HepG2 (cell line): ENCODE data around the gene LITAF. TPM values are rescaled to one million over a fixed set of nuclear protein-coding genes. Genes with fewer than 3 reads are reported as not detected.

ENCODE experiments used
- AGO1 ChIP-seq: fragments of 200-400 bp; formaldehyde crosslinking; IDR thresholded peaks from 2 replicates; pipeline ENCODE4 v1.6.1; 2017; ENCODE audit warnings: mild to moderate bottlenecking, low read depth, low read length, moderate library complexity; ENCODE audit not compliant: poor library complexity, severe bottlenecking
- CENPX ChIP-seq: sonication (generic); formaldehyde crosslinking; IDR thresholded peaks from 2 replicates; pipeline ENCODE4 v1.9.0; 2021; ENCODE audit warnings: mild to moderate bottlenecking, missing genetic modification reagents, moderate library complexity
- FOXA1 ChIP-seq, 2 experiments: fragments of 450-650 bp in 1 of 2; sonication (generic) in 1 of 2; formaldehyde crosslinking in 1 of 2; IDR thresholded peaks; 2 replicates each; pipeline versions ENCODE4 v1.4.0 to v1.6.1; 2016 to 2020; ENCODE audit warnings: missing genetic modification reagents in 1 of 2
- FOXA3 ChIP-seq: IDR thresholded peaks from 2 replicates; pipeline ENCODE4 v1.6.1; 2016; ENCODE audit warnings: missing genetic modification reagents, missing compliant biosample characterization
- MED1 ChIP-seq: sonication (generic); formaldehyde crosslinking; IDR thresholded peaks from 2 replicates; pipeline ENCODE4 v1.4.0; 2020; ENCODE audit warnings: missing genetic modification reagents
- NFKBIZ ChIP-seq: IDR thresholded peaks from 2 replicates; pipeline ENCODE4 v1.6.1; 2018; ENCODE audit warnings: missing genetic modification reagents, missing compliant biosample characterization
- SATB2 ChIP-seq: sonication (generic); formaldehyde crosslinking; IDR thresholded peaks from 2 replicates; pipeline ENCODE4 v1.5.0; 2020; ENCODE audit warnings: missing genetic modification reagents
- SOX13 ChIP-seq, 3 experiments: fragments of 450-650 bp in 1 of 3; sonication (generic) in 1 of 3; formaldehyde crosslinking in 1 of 3; IDR thresholded peaks in 2 of 3; conservative IDR thresholded peaks in 1 of 3; 2 replicates each; pipeline versions ENCODE4 v1.5.0 to v1.6.1; 2016 to 2020; ENCODE audit warnings: antibody characterized with exemption in 1 of 3, mild to moderate bottlenecking in 1 of 3, missing compliant biosample characterization in 1 of 3, missing genetic modification reagents in 1 of 3, moderate library complexity in 1 of 3
- SP1 ChIP-seq, 2 experiments: fragments of 450-650 bp in 1 of 2; sonication (generic) in 1 of 2; formaldehyde crosslinking in 1 of 2; IDR thresholded peaks; 2 replicates each; pipeline versions ENCODE4 v1.4.0 to v1.6.1; 2016 to 2020; ENCODE audit warnings: missing genetic modification reagents in 1 of 2
- SRF ChIP-seq: IDR thresholded peaks from 2 replicates; pipeline ENCODE4 v1.6.1; 2011; ENCODE audit warnings: mild to moderate bottlenecking, low read depth, low read length, moderate library complexity
- ZNF326 ChIP-seq: sonication (generic); formaldehyde crosslinking; IDR thresholded peaks from 2 replicates; pipeline ENCODE4 v1.4.0; 2020; ENCODE audit warnings: missing genetic modification reagents, borderline replicate concordance
- ZNF441 ChIP-seq: sonication (generic); formaldehyde crosslinking; IDR thresholded peaks from 2 replicates; pipeline ENCODE4 v1.7.0; 2021; ENCODE audit warnings: missing genetic modification reagents, borderline replicate concordance
- ZNF740 ChIP-seq: sonication (generic); formaldehyde crosslinking; IDR thresholded peaks from 2 replicates; pipeline ENCODE4 v1.4.0; 2020; ENCODE audit warnings: missing genetic modification reagents
- ZNF83 ChIP-seq: sonication (generic); formaldehyde crosslinking; IDR thresholded peaks from 2 replicates; pipeline ENCODE4 v1.4.0; 2020; ENCODE audit warnings: missing genetic modification reagents, mild to moderate bottlenecking, borderline replicate concordance
- ZNF850 ChIP-seq: sonication (generic); formaldehyde crosslinking; conservative IDR thresholded peaks from 2 replicates; pipeline ENCODE4 v1.9.0; 2021; ENCODE audit warnings: mild to moderate bottlenecking, missing genetic modification reagents
- polyA plus RNA-seq, 8 experiments: library from polyadenylated mRNA; depleted of rRNA in 3 of 8; stranded (reverse) in 7 of 8; unstranded in 1 of 8; fragments of >200 nt; fragmentation: Illumina TruSeq in 4 of 8; extraction: Trizol in 4 of 8; gene quantifications; 2 replicates each; pipeline versions ENCODE4 v1.2.1 to v1.2.3, GENCODE V29; 2011 to 2016; ENCODE audit warnings: low read depth in 4 of 8, missing spikeins in 1 of 8, mixed read lengths in 1 of 8; ENCODE audit not compliant: insufficient read depth in 1 of 8
- total RNA-seq, 5 experiments: library from RNA; depleted of rRNA; stranded (reverse); fragments of >200 nt; fragmentation: Illumina TruSeq; extraction: Trizol; gene quantifications; 2 replicates each; pipeline ENCODE4 v1.2.3, GENCODE V29; 2016; ENCODE audit warnings: low read depth in 1 of 5
- TF ChIP-seq, protein P1 (sequence below): IDR thresholded peaks from 2 replicates; pipeline ENCODE4 v1.6.1; 2016; ENCODE audit warnings: low read depth, control low read depth
- TF ChIP-seq, protein P2 (sequence below): sonication (generic); formaldehyde crosslinking; IDR thresholded peaks from 2 replicates; pipeline ENCODE4 v1.5.0; 2020; ENCODE audit warnings: missing genetic modification reagents
- TF ChIP-seq, protein P3 (sequence below): sonication (generic); formaldehyde crosslinking; IDR thresholded peaks from 2 replicates; pipeline ENCODE4 v1.4.0; 2020; ENCODE audit warnings: missing genetic modification reagents, borderline replicate concordance
- TF ChIP-seq, protein P4 (sequence below): sonication (generic); formaldehyde crosslinking; IDR thresholded peaks from 2 replicates; pipeline ENCODE4 v1.8.0; 2022; ENCODE audit warnings: missing genetic modification reagents, mild to moderate bottlenecking, borderline replicate concordance
- TF ChIP-seq, protein P5 (sequence below): sonication (generic); formaldehyde crosslinking; IDR thresholded peaks from 2 replicates; pipeline ENCODE4 v1.8.1; 2023; ENCODE audit warnings: mild to moderate bottlenecking, missing genetic modification reagents

Gene LITAF
- total and polyA plus RNA-seq, 2 of the 13 experiments (the other 11 are each of a cell fraction or from before 2014, with no cell fraction given): 80.1 to 141 TPM

GRCh38 chr16:11613381-11614303 lies 26.9 kb upstream of the LITAF start (continued):
- TF ChIP-seq SOX13 (IDR thresholded peaks at IDR 0.05) (no peak; the same call in 1 of the 2 replicates), SOX13 (CRISPR knock-in tag; conservative IDR thresholded peaks at IDR 0.05 in 1 of 2, IDR thresholded peaks at IDR 0.05 in 1 of 2) (peak in 1 of 2 experiments; percentile 64; a peak in 1 of 4 replicates), ZNF850 (CRISPR knock-in tag) (no peak), SP1 (IDR thresholded peaks at IDR 0.05) (no peak), SP1 (CRISPR knock-in tag; IDR thresholded peaks at IDR 0.05) (no peak), FOXA3 (CRISPR knock-in tag) (peak; percentile 86), SATB2 (no peak), ZNF441 (CRISPR knock-in tag) (peak; percentile 39; the same call in 1 of the 2 replicates), CENPX (CRISPR knock-in tag) (no peak), MED1 (CRISPR knock-in tag) (peak; percentile 90), FOXA1 (IDR thresholded peaks at IDR 0.05) (no peak), FOXA1 (CRISPR knock-in tag; IDR thresholded peaks at IDR 0.05) (peak; percentile 90), ZNF326 (CRISPR knock-in tag) (no peak), NFKBIZ (CRISPR knock-in tag) (no peak; the same call in 1 of the 2 replicates), ZNF740 (CRISPR knock-in tag) (no peak), ZNF83 (CRISPR knock-in tag) (no peak), SRF (peak; percentile 29; the same call in 1 of the 2 replicates), AGO1 (no peak)
- TF ChIP-seq, protein P1, sequence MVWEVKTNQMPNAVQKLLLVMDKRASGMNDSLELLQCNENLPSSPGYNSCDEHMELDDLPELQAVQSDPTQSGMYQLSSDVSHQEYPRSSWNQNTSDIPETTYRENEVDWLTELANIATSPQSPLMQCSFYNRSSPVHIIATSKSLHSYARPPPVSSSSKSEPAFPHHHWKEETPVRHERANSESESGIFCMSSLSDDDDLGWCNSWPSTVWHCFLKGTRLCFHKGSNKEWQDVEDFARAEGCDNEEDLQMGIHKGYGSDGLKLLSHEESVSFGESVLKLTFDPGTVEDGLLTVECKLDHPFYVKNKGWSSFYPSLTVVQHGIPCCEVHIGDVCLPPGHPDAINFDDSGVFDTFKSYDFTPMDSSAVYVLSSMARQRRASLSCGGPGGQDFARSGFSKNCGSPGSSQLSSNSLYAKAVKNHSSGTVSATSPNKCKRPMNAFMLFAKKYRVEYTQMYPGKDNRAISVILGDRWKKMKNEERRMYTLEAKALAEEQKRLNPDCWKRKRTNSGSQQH (CRISPR knock-in tag): peak; percentile 87; the same call in 1 of the 2 replicates
- TF ChIP-seq, protein P2, sequence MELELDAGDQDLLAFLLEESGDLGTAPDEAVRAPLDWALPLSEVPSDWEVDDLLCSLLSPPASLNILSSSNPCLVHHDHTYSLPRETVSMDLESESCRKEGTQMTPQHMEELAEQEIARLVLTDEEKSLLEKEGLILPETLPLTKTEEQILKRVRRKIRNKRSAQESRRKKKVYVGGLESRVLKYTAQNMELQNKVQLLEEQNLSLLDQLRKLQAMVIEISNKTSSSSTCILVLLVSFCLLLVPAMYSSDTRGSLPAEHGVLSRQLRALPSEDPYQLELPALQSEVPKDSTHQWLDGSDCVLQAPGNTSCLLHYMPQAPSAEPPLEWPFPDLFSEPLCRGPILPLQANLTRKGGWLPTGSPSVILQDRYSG (CRISPR knock-in tag): no peak
- TF ChIP-seq, protein P3, sequence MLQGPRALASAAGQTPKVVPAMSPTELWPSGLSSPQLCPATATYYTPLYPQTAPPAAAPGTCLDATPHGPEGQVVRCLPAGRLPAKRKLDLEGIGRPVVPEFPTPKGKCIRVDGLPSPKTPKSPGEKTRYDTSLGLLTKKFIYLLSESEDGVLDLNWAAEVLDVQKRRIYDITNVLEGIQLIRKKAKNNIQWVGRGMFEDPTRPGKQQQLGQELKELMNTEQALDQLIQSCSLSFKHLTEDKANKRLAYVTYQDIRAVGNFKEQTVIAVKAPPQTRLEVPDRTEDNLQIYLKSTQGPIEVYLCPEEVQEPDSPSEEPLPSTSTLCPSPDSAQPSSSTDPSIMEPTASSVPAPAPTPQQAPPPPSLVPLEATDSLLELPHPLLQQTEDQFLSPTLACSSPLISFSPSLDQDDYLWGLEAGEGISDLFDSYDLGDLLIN (CRISPR knock-in tag): 0 out of 2 replicates have a peak, but pooled peaks have one; percentile 61
- TF ChIP-seq, protein P4, sequence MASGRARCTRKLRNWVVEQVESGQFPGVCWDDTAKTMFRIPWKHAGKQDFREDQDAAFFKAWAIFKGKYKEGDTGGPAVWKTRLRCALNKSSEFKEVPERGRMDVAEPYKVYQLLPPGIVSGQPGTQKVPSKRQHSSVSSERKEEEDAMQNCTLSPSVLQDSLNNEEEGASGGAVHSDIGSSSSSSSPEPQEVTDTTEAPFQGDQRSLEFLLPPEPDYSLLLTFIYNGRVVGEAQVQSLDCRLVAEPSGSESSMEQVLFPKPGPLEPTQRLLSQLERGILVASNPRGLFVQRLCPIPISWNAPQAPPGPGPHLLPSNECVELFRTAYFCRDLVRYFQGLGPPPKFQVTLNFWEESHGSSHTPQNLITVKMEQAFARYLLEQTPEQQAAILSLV (CRISPR knock-in tag): peak; percentile 73
- TF ChIP-seq, protein P5, sequence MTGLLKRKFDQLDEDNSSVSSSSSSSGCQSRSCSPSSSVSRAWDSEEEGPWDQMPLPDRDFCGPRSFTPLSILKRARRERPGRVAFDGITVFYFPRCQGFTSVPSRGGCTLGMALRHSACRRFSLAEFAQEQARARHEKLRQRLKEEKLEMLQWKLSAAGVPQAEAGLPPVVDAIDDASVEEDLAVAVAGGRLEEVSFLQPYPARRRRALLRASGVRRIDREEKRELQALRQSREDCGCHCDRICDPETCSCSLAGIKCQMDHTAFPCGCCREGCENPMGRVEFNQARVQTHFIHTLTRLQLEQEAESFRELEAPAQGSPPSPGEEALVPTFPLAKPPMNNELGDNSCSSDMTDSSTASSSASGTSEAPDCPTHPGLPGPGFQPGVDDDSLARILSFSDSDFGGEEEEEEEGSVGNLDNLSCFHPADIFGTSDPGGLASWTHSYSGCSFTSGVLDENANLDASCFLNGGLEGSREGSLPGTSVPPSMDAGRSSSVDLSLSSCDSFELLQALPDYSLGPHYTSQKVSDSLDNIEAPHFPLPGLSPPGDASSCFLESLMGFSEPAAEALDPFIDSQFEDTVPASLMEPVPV (CRISPR knock-in tag): no peak
